Stimulated activated CD8-positive, alpha-beta memory T cell treated with anti-CD3 and anti-CD28 coated beads, Interleukin-2, amount 100 ng/mL, for 48 hours (primary cell): ENCODE results near the gene CDK5RAP3.
"Not testable (repeated sequence)": the region's sequence is repeated elsewhere in the genome, so short reads cannot be mapped to it uniquely, and the experiment has no call there.

Experiments
- DNase-seq, 2 donors: peaks; one replicate each; pipeline ENCODE4 v3.0.0-alpha.2; 2020; ENCODE audit warnings: low read depth in 2 of 2

CDK5RAP3 gene

GRCh38 chr17:47975823-47976205 is 4.9 kb downstream of the CDK5RAP3 start:
- DNase-seq = no peak

- peak; percentile 21 to 28 for DNase-seq
Observed at GRCh38 chr17:47978324-47978723, 7.4 kb downstream of the CDK5RAP3 start.

- no peak for DNase-seq
Observed at GRCh38 chr17:47980541-47980940, 9.6 kb downstream of the CDK5RAP3 start.

GRCh38 chr17:47981462-47981861 is 10.5 kb downstream of the CDK5RAP3 start:
- no peak for DNase-seq

- no peak for DNase-seq
Observed at GRCh38 chr17:47982091-47982617, 11.2 kb downstream of the CDK5RAP3 start.

GRCh38 chr17:47982645-47983390 is 11.9 kb downstream of the CDK5RAP3 start:
- DNase-seq = no peak

- no peak for DNase-seq
Observed at GRCh38 chr17:47983492-47984223, 12.7 kb downstream of the CDK5RAP3 start.

GRCh38 chr17:47986520-47986919 is 15.6 kb downstream of the CDK5RAP3 start:
- no peak for DNase-seq

GRCh38 chr17:47987240-47987835 is 16.4 kb downstream of the CDK5RAP3 start:
- no peak for DNase-seq

GRCh38 chr17:47988445-47988844 is 17.5 kb downstream of the CDK5RAP3 start:
- not testable (repeated sequence) for DNase-seq

- DNase-seq = no peak
Observed at GRCh38 chr17:47989159-47989558, 18.2 kb downstream of the CDK5RAP3 start.

- no peak for DNase-seq
Observed at GRCh38 chr17:47989700-47990099, 18.8 kb downstream of the CDK5RAP3 start.

- no peak for DNase-seq
Observed at GRCh38 chr17:47990962-47991731, 20.2 kb downstream of the CDK5RAP3 start.

- DNase-seq = no peak
Observed at GRCh38 chr17:47992216-47992615, 21.3 kb downstream of the CDK5RAP3 start.

- DNase-seq = no peak
Observed at GRCh38 chr17:47993031-47993564, 22.2 kb downstream of the CDK5RAP3 start.

GRCh38 chr17:47993964-47994363 is 23.1 kb downstream of the CDK5RAP3 start:
- no peak for DNase-seq

- DNase-seq = no peak
Observed at GRCh38 chr17:47994724-47995123, 23.8 kb downstream of the CDK5RAP3 start.

- DNase-seq = no peak
Observed at GRCh38 chr17:47995241-47995935, 24.5 kb downstream of the CDK5RAP3 start.

- DNase-seq = no peak
Observed at GRCh38 chr17:47996201-47996600, 25.3 kb downstream of the CDK5RAP3 start.

- DNase-seq = no peak
Observed at GRCh38 chr17:47997586-47997985, 26.7 kb downstream of the CDK5RAP3 start.

GRCh38 chr17:47998044-47998443 is 27.1 kb downstream of the CDK5RAP3 start:
- no peak for DNase-seq
